ENCODE results near the gene CEP57L1.

DNA sequence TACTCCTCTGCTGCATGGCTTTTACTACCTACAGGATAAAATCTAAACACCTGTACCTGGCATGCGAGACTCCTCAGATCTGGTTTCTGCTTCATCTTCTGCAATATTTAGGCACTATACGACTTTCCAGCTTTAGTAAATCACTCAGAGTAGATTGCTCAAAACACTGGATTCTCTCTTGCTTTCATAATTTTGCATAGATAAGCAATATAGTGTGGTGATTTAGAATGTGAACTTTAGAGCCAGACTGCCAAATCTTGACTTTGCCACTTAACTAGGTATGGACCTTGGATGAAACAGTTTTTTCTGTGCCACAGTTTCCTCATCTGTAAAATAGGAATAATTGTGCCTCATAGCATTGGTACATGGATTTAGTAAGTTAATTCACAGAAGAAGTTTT is 28.9 kb downstream of the CEP57L1 start:
- TF ChIP-seq, protein P1, sequence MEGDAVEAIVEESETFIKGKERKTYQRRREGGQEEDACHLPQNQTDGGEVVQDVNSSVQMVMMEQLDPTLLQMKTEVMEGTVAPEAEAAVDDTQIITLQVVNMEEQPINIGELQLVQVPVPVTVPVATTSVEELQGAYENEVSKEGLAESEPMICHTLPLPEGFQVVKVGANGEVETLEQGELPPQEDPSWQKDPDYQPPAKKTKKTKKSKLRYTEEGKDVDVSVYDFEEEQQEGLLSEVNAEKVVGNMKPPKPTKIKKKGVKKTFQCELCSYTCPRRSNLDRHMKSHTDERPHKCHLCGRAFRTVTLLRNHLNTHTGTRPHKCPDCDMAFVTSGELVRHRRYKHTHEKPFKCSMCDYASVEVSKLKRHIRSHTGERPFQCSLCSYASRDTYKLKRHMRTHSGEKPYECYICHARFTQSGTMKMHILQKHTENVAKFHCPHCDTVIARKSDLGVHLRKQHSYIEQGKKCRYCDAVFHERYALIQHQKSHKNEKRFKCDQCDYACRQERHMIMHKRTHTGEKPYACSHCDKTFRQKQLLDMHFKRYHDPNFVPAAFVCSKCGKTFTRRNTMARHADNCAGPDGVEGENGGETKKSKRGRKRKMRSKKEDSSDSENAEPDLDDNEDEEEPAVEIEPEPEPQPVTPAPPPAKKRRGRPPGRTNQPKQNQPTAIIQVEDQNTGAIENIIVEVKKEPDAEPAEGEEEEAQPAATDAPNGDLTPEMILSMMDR (IDR thresholded peaks at IDR 0.05 in 8 of 11, conservative IDR thresholded peaks at IDR 0.05 in 3 of 11), result no peak
- TF ChIP-seq POLR2A (IDR thresholded peaks at IDR 0.05), result no peak
- no peak for TF ChIP-seq POLR2AphosphoS5 (IDR thresholded peaks at IDR 0.05)
